ENCODE measurements around the gene STK11. TPM values are rescaled to one million over a fixed set of nuclear protein-coding genes. Genes with fewer than 3 reads are reported as not detected.

The STK11 gene
- polyA plus RNA-seq, 2 donors, result 38.8 to 61.4 TPM

- 84 to 89% methylated on average over 53 to 61 of the region's 61 CpGs for WGBS, 2 donors
- H3K27me3 ChIP-seq (ENCODE audit: control insufficient read depth in 1 of 2, insufficient read depth in 2 of 2, low read length in 2 of 2), result no peaks in the 10 kb centered on the region
- no peaks in the 10 kb centered on the region for H3K9me3 ChIP-seq (ENCODE audit: control insufficient read depth in 2 of 2, insufficient read depth in 1 of 2, low read depth in 1 of 2, low read length in 1 of 2)
- H3K4me3 ChIP-seq (ENCODE audit: low read depth in 1 of 2, low read length in 2 of 2), result no peak overlapping the region
- H3K36me3 ChIP-seq (ENCODE audit: control insufficient read depth in 2 of 2, insufficient read depth in 2 of 2, low read length in 1 of 2), result peaks cover 7 to 28% of the 10 kb centered on the region in 2 donors
- no peak overlapping the region for H3K27ac ChIP-seq (ENCODE audit: low read depth in 2 of 2, low read length in 1 of 2)
- H3K4me1 ChIP-seq (ENCODE audit: control insufficient read depth in 2 of 2, insufficient read depth in 2 of 2, low read length in 1 of 2), result peaks cover 0 to 23% of the 10 kb centered on the region in 2 donors
These were observed 24.6 kb downstream of the STK11 start for GRCh38 chr19:1229924-1230782.

- Histone ChIP-seq H3K4me3 (ENCODE audit: low read depth in 1 of 2, low read length in 2 of 2) (no peak overlapping the region), H3K9me3 (ENCODE audit: control insufficient read depth in 2 of 2, insufficient read depth in 1 of 2, low read depth in 1 of 2, low read length in 1 of 2) (no peaks in the 10 kb centered on the region), H3K4me1 (ENCODE audit: control insufficient read depth in 2 of 2, insufficient read depth in 2 of 2, low read length in 1 of 2) (peaks cover 0 to 30% of the 10 kb centered on the region in 2 donors), H3K36me3 (ENCODE audit: control insufficient read depth in 2 of 2, insufficient read depth in 2 of 2, low read length in 1 of 2) (peaks cover 7 to 23% of the 10 kb centered on the region in 2 donors), H3K27me3 (ENCODE audit: control insufficient read depth in 1 of 2, insufficient read depth in 2 of 2, low read length in 2 of 2) (no peaks in the 10 kb centered on the region), H3K27ac (ENCODE audit: low read depth in 2 of 2, low read length in 1 of 2) (no peak overlapping the region)
- WGBS, 2 donors, result 71 to 80% methylated on average over 37 to 38 of the region's 38 CpGs
These were observed 25.4 kb downstream of the STK11 start for GRCh38 chr19:1230783-1231489.

GRCh38 chr19:1231729-1232637, 26.4 kb downstream of the STK11 start:
- Histone ChIP-seq H3K36me3 (ENCODE audit: control insufficient read depth in 2 of 2, insufficient read depth in 2 of 2, low read length in 1 of 2) (peaks cover 3 to 16% of the 10 kb centered on the region in 2 donors), H3K27ac (ENCODE audit: low read depth in 2 of 2, low read length in 1 of 2) (peak overlapping the region; percentile 15 to 63), H3K4me3 (ENCODE audit: low read depth in 1 of 2, low read length in 2 of 2) (no peak overlapping the region), H3K4me1 (ENCODE audit: control insufficient read depth in 2 of 2, insufficient read depth in 2 of 2, low read length in 1 of 2) (peaks cover 0 to 35% of the 10 kb centered on the region in 2 donors), H3K27me3 (ENCODE audit: control insufficient read depth in 1 of 2, insufficient read depth in 2 of 2, low read length in 2 of 2) (no peaks in the 10 kb centered on the region), H3K9me3 (ENCODE audit: control insufficient read depth in 2 of 2, insufficient read depth in 1 of 2, low read depth in 1 of 2, low read length in 1 of 2) (no peaks in the 10 kb centered on the region)
- 64 to 67% methylated on average over 15 of the region's 15 CpGs for WGBS, 2 donors

GRCh38 chr19:1232652-1233072, 27.1 kb downstream of the STK11 start:
- H3K27me3 ChIP-seq (ENCODE audit: control insufficient read depth in 1 of 2, insufficient read depth in 2 of 2, low read length in 2 of 2), result no peaks in the 10 kb centered on the region
- 27 to 30% methylated on average over 15 of the region's 15 CpGs for WGBS, 2 donors
- peak overlapping the region; percentile 15 to 63 for H3K27ac ChIP-seq (ENCODE audit: low read depth in 2 of 2, low read length in 1 of 2)
- H3K4me3 ChIP-seq (ENCODE audit: low read depth in 1 of 2, low read length in 2 of 2), result no peak overlapping the region
- peaks cover 0 to 36% of the 10 kb centered on the region in 2 donors for H3K4me1 ChIP-seq (ENCODE audit: control insufficient read depth in 2 of 2, insufficient read depth in 2 of 2, low read length in 1 of 2)
- peaks cover under 1 to 10% of the 10 kb centered on the region in 2 donors for H3K36me3 ChIP-seq (ENCODE audit: control insufficient read depth in 2 of 2, insufficient read depth in 2 of 2, low read length in 1 of 2)
- no peaks in the 10 kb centered on the region for H3K9me3 ChIP-seq (ENCODE audit: control insufficient read depth in 2 of 2, insufficient read depth in 1 of 2, low read depth in 1 of 2, low read length in 1 of 2)

- no peaks in the 10 kb centered on the region for H3K27me3 ChIP-seq (ENCODE audit: control insufficient read depth in 1 of 2, insufficient read depth in 2 of 2, low read length in 2 of 2)
- H3K27ac ChIP-seq (ENCODE audit: low read depth in 2 of 2, low read length in 1 of 2), result peak overlapping the region in 1 of 2 donors; percentile 36
These were observed 27.6 kb downstream of the STK11 start for GRCh38 chr19:1233115-1233667.

GRCh38 chr19:1234051-1234954, 28.7 kb downstream of the STK11 start:
- Histone ChIP-seq H3K9me3 (ENCODE audit: control insufficient read depth in 2 of 2, insufficient read depth in 1 of 2, low read depth in 1 of 2, low read length in 1 of 2) (no peaks in the 10 kb centered on the region), H3K27ac (ENCODE audit: low read depth in 2 of 2, low read length in 1 of 2) (no peak overlapping the region), H3K36me3 (ENCODE audit: control insufficient read depth in 2 of 2, insufficient read depth in 2 of 2, low read length in 1 of 2) (peaks cover 0 to 4% of the 10 kb centered on the region in 2 donors), H3K27me3 (ENCODE audit: control insufficient read depth in 1 of 2, insufficient read depth in 2 of 2, low read length in 2 of 2) (no peaks in the 10 kb centered on the region), H3K4me1 (ENCODE audit: control insufficient read depth in 2 of 2, insufficient read depth in 2 of 2, low read length in 1 of 2) (peaks cover 0 to 38% of the 10 kb centered on the region in 2 donors), H3K4me3 (ENCODE audit: low read depth in 1 of 2, low read length in 2 of 2) (no peak overlapping the region)
- 85 to 91% methylated on average over 41 to 45 of the region's 45 CpGs for WGBS, 2 donors

More at GRCh38 chr19:1233115-1233667, 27.6 kb downstream of the STK11 start:
- Histone ChIP-seq H3K36me3 (ENCODE audit: control insufficient read depth in 2 of 2, insufficient read depth in 2 of 2, low read length in 1 of 2) (peaks cover 0 to 6% of the 10 kb centered on the region in 2 donors), H3K4me3 (ENCODE audit: low read depth in 1 of 2, low read length in 2 of 2) (no peak overlapping the region), H3K4me1 (ENCODE audit: control insufficient read depth in 2 of 2, insufficient read depth in 2 of 2, low read length in 1 of 2) (peaks cover 0 to 38% of the 10 kb centered on the region in 2 donors), H3K9me3 (ENCODE audit: control insufficient read depth in 2 of 2, insufficient read depth in 1 of 2, low read depth in 1 of 2, low read length in 1 of 2) (no peaks in the 10 kb centered on the region)
- 56 to 81% methylated on average over 24 of the region's 24 CpGs for WGBS, 2 donors

- Histone ChIP-seq H3K4me1 (ENCODE audit: control insufficient read depth in 2 of 2, insufficient read depth in 2 of 2, low read length in 1 of 2) (peaks cover 0 to 38% of the 10 kb centered on the region in 2 donors), H3K27me3 (ENCODE audit: control insufficient read depth in 1 of 2, insufficient read depth in 2 of 2, low read length in 2 of 2) (no peaks in the 10 kb centered on the region), H3K36me3 (ENCODE audit: control insufficient read depth in 2 of 2, insufficient read depth in 2 of 2, low read length in 1 of 2) (peaks cover 0 to 4% of the 10 kb centered on the region in 2 donors), H3K27ac (ENCODE audit: low read depth in 2 of 2, low read length in 1 of 2) (no peak overlapping the region), H3K9me3 (ENCODE audit: control insufficient read depth in 2 of 2, insufficient read depth in 1 of 2, low read depth in 1 of 2, low read length in 1 of 2) (no peaks in the 10 kb centered on the region), H3K4me3 (ENCODE audit: low read depth in 1 of 2, low read length in 2 of 2) (no peak overlapping the region)
- 89 to 94% methylated on average over 43 of the region's 43 CpGs for WGBS, 2 donors
These were observed 29.4 kb downstream of the STK11 start for GRCh38 chr19:1234955-1235380.

Measured in esophagus (tissue), 2 donors.